Right ventricle myocardium inferior (tissue), 1 donor: Measurements from ENCODE around the gene CYP4F3. TPM values are rescaled to one million over a fixed set of nuclear protein-coding genes. Genes with fewer than 3 reads are reported as not detected.
"Not testable (repeated sequence)": the region's sequence is repeated elsewhere in the genome, so short reads cannot be mapped to it uniquely, and the experiment has no call there.

Experiments
- ATAC-seq: fragments of 200-7000 bp; cut with Tn5 transposase; one replicate; pipeline ENCODE4 v1.9.1; 2020; ENCODE audit warnings: mild to moderate bottlenecking, moderate library complexity
- DNase-seq: peaks from one replicate; pipeline ENCODE4 v3.0.0; 2021; ENCODE audit errors: missing footprints
- intact Hi-C: fragments of 100-400 bp; cut with DNase I; formaldehyde crosslinking; loops from one replicate; pipeline ENCODE4 v1.11.0; 2022
- total RNA-seq: library from RNA; stranded (reverse); fragmentation: NEBNext Ultra II Directional; extraction: Animal tissue kit (Norgen Biotek cat#: 25700); gene quantifications from one replicate; pipeline ENCODE4 v1.2.1, GENCODE V29; 2021
- donor health status: DM: no; HTN: yes; CAD: no; lungs with severe emphysema.

CYP4F3 gene
- total RNA-seq, 1 donor from 2014 or later: not detected

DNA sequence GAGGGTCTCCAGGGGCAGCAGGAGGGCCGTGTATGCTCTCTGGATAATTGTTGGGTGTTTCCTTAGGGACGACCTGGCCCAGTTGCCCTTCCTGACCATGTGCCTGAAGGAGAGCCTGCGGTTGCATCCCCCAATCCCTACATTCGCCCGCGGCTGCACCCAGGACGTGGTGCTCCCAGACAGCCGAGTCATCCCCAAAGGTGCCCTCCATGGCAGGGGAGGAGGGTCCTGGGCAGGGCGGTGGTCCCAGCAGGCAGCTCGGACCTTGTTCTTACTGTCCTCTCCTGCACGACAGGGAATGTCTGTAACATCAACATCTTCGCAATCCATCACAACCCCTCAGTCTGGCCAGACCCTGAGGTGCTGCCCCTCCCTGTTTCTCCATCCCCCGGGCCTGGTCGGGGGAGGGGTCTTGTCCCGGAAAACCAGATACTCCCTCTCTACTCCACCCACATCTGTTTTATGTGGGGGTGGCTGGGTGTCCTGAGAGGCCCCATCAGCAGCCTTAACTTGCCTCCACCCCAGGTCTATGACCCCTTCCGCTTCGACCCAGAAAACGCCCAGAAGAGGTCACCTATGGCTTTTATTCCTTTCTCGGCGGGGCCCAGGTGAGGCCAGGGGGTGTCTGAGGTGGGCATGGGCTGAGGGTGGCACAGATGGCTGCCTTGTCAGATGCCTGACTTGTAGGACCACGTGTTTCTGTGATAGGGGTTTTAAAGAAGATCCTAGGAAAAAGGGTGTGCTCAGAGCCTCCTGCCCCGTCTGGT lies 12.3 kb upstream of the CYP4F3 start:
- intact Hi-C loops: loop anchor here (1.0 to 2.0 kb wide), 3 partner anchors 182 to 554 kb away; no protein-coding TSS in a partner anchor
- ATAC-seq (no peak), DNase-seq (no peak)

DNA sequence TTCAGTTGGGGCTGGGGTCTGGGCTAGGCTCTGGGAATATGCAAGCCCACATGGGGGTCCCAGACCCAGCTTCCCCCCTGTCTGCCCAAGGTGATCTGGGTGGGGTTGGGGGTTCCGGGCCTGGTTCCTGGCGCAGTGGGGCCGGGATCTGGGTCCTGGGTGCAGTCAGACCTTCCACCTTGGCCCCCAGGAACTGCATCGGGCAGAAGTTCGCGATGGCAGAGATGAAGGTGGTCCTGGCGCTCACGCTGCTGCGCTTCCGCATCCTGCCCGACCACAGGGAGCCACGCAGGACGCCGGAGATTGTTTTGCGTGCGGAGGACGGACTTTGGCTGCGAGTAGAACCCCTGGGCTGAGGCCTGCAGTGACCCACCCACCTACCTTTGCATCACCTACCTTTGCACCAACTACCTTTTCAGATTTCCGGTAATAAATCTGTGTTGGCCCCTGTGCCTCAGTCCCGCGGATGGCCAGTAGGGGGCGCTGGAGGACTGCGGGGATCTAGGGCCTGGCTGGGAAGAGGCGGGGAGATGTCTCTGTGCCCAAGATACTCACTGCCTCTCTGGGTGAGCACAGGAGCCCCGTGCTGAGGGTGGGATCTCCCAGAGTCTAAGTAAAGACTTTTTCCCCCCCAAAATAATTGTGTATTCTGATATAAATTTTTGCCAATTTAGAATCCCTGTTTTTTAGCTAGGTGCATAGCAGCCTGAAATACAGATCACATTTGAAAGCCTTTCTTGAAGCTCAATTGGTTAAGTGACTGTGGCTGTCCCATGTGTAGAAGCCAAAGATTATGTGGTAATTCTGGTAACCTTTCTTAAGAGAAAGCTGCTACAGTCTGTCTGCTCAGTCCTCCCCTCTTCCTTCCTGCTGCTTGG lies 11.5 kb upstream of the CYP4F3 start:
- intact Hi-C loops: loop anchor here (1.0 to 2.0 kb wide), 3 partner anchors 181 to 554 kb away; no protein-coding TSS in a partner anchor

DNA sequence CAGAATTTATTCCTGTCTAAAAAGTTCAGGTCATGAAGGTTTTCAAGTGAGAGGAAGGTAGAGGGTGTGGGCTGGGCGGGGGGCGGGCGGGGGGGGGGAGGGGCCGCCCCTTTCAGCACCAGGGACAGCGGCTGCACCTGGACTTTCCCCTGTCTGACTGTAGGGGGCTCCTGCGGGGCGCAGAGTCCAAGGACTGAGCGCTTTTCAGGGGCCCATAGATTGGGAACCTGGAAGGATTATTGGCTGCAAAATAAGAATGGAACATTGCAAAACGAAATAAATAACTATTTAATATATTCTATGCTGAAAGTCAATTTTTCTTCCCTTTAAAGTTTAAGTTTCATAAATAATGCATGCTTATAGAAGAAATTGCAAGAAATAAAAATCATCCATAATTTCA lies 8.9 kb upstream of the CYP4F3 start:
- DNase-seq (no peak), ATAC-seq (no peak)
- intact Hi-C loops: loop anchor here (5.0 kb wide), 1 partner anchor 125 kb away; no protein-coding TSS in a partner anchor

More for the DNA sequence above, 11.5 kb upstream of the CYP4F3 start:
- DNase-seq (peak; percentile 92), ATAC-seq (peak; percentile 81)

DNA sequence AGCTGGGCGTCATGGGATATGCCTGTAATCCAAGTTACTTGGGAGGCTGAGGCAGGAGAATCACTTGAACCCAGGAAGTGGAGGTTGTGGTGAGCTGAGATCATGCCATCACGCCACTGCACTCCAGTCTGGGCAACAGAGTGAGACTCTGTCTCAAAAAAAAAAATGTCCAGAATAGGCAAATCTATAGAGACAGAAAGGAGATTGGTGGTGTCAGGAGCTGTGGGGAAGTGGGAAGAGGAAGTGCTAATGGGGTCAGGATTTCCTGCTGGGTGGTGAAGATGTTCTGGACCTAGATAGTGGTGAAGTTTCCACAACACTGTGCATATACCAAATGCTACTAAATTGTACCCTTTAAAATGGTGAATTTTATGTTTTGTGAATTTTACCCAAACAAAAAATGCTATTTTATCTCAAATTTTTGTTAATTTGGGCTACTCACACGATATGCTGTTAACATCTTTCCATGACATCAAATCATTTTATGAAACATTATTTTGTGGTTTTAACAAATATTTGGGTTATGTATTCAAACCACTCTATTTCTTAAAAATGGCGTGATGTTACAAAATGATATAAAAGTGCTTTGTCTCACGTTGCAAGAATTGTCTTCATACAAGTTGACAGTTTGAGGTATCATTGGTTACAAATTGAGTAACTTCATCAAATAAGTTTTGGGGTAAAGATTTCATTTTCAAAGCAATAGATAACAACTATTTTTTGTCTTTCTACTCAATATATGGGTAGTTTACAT lies 7.4 kb upstream of the CYP4F3 start:
- intact Hi-C loops: loop anchor here (5.0 kb wide), 1 partner anchor 124 kb away; no protein-coding TSS in a partner anchor
- ATAC-seq: peak; percentile 28
- DNase-seq: no peak

DNA sequence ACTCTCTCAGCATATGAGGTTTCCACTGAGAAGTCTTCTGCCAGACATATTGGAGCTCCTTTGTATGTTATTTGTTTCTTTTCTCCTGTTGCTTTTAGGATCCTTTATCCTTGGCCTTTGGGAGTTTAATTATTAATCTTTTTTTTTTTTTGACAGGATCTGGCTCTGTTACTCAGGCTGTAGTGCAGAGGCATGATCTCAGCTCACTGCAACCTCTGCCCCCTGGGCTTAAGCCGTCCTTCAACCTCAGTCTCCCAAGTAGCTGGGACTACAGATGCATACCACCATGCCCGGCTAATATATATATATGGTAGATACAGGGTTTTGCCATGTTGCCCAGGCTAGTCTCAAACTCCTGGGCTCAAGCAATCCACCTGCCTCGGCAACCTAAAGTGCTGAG lies 6.6 kb upstream of the CYP4F3 start:
- DNase-seq: no peak
- ATAC-seq: no peak
- intact Hi-C loops: loop anchor here (5.0 kb wide), 1 partner anchor 123 kb away; no protein-coding TSS in a partner anchor

DNA sequence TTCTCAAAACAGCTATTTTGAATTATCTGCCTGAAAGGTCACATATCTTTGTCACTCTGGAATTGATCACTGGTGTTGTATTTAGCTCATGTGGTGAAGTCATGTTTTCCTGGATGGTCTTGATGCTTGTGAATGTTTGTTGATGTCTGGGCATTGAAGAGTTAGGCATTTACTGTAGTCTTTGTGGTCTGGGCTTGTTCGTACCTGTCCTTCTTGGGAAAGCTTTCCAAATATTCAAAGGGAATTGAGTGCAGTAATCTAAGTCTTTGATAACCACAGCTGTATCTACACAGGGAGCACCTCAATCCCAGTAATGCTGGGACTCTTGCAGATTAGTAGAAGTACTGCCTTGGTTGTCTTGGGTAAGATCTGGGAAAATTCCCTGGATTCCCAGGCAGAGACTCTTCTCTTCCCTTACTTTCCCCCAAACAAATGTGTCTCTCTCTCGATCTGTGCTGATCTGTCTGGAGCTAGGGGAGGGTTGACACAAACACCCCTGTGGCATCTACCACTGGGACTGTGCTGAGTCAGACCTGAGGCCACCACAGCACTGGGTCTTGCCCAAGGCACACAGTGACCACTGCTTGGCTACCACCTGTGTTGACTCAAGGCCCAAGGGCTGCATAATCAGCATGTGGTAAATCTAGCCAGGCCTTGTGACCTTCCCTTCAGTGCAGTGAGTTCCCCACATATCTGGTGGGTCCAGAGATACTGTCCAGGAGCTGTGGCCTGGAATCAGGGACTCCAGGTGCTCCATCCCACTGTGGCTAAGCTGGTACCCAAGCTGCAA lies 5.5 kb upstream of the CYP4F3 start:
- DNase-seq (no peak), ATAC-seq (no peak)
- intact Hi-C loops: no loop called here

DNA sequence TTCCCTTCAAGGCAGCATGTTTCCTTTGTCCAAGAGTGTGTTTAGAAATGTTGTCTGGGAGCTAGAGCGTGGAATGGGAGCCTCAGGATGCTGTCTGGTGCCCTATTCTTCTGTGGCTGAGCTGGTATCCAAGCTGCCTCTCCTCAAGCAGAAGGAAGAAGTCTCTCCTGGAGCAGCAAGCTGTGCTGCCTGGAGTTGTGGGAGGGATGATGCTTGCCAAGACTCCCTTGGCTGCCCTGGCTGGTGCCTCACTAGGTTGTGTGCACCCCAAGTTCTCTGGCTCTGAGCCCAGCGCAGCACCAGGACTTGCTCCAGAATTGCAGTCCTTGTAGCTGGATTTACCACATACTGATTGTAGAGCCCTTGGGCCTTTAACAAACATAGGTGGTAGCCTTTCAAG lies 4.7 kb upstream of the CYP4F3 start:
- intact Hi-C loops: no loop called here
- no peak for ATAC-seq
- DNase-seq: no peak

DNA sequence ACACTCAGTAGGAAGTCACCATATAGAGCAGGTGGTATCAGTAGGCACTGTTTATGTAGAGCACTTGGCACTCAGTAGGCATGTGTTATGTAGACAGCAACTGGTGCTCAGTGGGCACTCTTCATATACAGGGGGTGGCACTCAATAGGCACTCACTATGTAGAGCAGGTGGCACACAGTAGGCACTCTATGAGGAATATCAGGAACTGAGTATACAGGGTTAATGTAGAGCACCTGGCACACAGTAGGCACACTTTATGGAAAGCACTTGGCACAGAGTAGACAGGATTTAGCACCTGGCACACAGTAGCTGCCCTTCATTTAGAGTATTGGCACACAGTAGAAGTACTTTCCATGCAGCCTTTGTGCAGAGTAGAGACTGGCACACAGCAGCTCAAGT lies 1.1 kb upstream of the CYP4F3 start:
- intact Hi-C loops: no loop called here
- ATAC-seq: no peak
- DNase-seq: no peak

DNA sequence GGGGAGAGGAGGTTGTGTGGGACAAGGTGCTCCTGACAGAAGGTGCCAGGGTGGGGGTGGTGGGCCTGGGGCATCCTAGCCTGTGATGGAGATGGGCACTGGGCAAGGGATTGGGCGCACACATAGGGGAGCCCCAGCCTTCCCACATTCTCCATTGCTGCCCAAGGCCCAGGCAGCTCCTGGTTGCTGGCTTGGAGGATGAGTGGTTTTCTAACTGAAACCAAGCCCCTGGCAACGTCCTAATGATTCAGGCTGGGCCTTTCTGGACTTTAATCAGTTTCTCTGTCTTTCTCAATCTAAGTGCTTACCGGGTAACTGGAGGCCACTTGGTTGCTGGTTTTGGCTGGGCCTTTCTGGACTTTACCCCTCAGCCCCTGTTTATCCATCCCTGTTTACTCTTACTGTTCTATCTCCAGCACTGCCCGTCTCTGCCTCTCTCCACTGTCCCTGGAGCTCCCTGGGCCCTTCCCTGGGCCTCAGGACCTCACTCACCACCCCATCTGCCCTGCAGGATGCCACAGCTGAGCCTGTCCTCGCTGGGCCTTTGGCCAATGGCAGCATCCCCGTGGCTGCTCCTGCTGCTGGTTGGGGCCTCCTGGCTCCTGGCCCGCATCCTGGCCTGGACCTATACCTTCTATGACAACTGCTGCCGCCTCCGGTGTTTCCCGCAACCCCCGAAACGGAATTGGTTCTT lies 354 bp downstream of the CYP4F3 start:
- DNase-seq (no peak), ATAC-seq (peak; percentile 3)
- intact Hi-C loops: no loop called here

DNA sequence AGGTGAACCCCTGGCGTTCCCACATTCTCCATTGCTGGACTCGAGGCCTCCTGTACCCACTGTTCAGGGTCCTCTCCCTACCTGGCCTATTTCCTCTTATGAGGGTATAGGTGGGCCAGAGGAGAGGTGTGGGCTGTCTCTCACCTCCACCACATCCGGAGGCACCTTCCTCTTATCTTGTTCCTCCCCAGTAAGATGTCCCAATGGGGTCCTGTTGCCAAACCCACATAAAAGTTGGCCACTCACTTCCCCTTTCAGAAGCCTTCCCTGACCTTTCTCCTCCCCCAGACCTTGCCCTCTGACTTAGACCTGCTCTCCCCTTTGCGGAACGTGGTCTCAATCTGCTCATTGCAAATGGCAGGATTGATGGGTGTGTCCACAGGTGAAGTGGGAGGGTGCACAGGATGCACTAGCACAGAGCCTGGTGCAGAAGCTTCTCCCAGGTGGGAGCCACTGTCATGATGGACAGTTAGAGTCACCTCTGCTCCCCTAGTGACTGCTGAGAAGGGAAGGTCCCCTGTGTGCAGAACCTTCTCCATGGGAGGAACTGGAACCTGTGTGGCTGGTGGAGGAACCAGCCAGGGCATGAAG lies 1.3 kb downstream of the CYP4F3 start:
- ATAC-seq (no peak), DNase-seq (no peak)
- intact Hi-C loops: no loop called here

DNA sequence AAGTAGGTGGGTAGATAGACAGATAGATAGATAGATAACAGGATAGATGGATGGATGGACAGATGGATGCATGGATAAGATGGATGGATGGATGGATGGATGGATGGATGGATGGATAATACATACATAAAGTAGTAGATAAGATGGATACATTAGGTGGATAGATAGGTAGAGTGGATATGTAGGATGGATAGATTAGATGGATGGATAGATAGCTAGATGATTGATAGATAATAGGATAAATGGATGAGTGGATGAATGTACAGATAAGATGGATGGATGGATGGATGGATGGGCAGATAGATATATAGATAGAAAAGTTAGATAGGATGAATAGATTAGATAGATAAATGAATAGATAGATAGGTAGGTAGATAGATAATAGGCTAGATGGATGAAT lies 2.1 kb downstream of the CYP4F3 start:
- intact Hi-C loops: no loop called here
- ATAC-seq (no peak), DNase-seq (no peak)

DNA sequence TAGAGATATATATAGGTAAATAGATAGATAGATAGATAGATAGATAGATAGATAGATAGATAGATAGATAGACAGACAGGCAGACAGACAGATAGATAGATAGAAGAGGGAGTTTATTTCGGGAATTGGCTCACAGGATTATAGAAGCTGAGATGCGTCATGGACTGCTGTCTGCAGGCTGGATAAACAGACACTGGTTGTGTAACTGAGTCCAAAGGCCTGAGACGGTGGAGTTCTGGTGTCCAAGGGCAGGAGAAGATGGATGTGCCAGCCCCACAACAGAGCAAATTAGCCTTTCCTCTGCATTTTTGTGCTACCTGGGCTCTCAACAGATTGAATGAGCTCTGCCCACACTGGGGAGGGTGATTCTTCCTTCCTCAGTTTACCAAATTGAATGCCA lies 2.7 kb downstream of the CYP4F3 start:
- DNase-seq (no peak), ATAC-seq (no peak)
- intact Hi-C loops: no loop called here

DNA sequence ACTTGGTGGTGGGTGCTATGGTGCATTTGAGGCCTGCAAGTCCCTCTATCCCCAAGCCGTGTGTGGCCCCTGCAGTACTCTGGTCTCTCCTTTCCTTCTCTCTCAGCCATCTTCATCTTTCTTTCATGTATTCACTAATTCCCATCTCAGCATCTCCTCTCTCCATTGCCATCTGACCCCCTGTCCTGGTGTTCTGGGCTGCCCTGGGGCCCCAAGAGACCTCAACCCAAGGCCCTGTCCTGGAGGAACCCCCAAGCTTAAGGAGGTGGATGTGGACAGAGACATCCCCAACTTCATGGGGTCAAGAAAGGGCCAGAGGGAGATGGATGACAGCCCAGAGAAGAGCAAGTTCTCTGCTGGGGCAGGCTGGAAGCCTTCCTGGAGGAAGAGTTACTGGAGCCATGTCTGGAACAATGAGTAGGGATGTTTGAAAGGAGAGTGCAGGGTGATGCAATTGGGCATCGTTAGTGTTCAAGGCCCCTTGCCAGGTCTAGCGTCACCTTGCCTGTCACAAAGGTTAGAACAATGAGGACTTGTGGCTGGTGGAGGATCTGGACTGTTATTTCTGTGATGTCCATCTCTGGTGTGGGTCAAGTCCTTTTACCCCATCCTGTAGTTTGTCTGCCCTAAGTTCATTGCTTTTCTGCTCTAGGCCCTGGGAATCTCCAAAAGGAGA lies 3.5 kb downstream of the CYP4F3 start:
- ATAC-seq (no peak), DNase-seq (no peak)
- intact Hi-C loops: no loop called here

DNA sequence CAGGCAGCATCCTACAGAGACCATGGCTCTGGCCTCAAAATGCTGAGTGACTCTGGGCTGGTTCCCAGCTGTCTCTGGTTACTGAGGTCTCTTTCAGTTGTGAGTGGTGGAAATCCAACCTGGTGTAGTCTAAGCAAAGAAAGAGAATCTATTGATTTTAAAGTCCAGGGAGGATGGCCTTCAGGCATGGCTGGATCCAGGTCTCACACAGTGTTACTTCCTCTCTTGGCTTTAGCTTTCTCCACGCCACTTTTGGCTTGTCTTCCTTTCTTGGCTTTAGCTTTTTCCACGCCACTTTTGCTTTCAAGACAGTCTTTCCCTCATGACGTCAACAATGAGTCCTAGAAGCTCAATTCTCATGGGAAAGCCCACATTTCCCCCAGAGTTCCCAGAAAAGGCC lies 4.1 kb downstream of the CYP4F3 start:
- no peak for ATAC-seq
- intact Hi-C loops: no loop called here

DNA sequence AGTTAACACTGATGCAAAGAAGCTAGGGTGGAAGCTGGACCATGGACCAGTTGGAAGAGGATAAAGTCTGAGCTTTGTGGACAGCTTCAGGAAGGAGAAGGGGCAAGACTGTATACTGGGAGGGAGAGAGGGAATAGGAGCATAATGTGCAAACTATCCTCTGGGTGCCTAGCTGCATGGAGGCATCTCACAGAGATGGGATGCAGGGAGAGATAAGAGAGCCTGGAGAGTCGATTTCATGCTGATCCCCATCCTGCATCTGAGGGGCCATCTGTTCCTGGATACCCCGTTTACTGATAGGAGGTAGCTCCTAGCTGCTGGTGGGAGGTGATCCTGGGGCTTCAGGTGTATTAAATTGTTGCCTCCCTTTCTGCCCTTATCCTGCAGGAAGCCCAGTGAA lies 8.8 kb downstream of the CYP4F3 start:
- DNase-seq (no peak), ATAC-seq (no peak)
- intact Hi-C loops: no loop called here

More for the DNA sequence above, 4.1 kb downstream of the CYP4F3 start:
- DNase-seq: no peak

DNA sequence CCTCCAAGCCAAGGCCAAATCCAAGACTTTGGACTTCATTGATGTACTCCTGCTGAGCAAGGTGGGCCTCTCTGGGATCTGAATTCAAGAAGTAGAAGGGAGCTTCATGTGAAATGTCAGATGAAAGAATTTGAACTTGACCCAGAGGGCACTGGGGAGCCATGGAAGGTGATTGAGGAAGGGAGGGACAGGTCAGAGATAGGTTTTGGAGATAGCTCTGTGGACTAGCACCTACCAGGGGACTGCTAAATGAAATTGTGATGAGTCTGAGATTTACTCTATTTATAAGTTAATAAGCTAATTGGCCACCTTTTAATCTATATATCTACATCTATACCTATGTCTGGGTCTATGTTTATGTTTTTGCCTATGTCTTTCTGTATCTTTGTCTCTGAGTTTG lies 9.4 kb downstream of the CYP4F3 start:
- ATAC-seq, intact Hi-C loops: not testable (repeated sequence)

DNA sequence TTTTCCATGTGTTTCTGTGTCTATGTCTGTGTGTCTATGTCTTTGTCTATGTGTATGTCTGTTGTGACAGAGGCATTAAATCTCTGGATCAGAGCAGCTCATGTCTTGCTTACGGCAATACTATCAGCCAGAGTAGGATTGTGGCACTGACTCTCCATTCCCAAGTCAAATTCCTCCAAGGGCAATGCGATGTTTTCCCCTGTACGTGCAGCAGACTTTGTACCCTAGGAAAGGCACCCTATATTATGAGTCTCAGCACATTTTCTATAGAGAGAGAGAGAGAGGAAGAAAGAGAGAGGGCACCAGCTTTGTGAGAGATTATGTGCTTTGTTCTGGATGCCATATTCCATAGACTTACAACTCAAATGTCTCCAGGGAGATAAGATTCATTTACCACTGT lies 11.1 kb downstream of the CYP4F3 start:
- ATAC-seq: no peak
- DNase-seq: no peak
- intact Hi-C loops: no loop called here

More for the DNA sequence above, 9.4 kb downstream of the CYP4F3 start:
- not testable (repeated sequence) for DNase-seq
